Lower leg skin (tissue), 4 donors: ENCODE results near the gene TMEM163. TPM values are rescaled to one million over a fixed set of nuclear protein-coding genes. Genes with fewer than 3 reads are reported as not detected.
"Not testable (repeated sequence)": the region's sequence is repeated elsewhere in the genome, so short reads cannot be mapped to it uniquely, and the experiment has no call there.

ENCODE experiments used
- DNase-seq, 2 donors: peaks; one replicate each; pipeline ENCODE4 v3.0.0-alpha.2; 2019; ENCODE audit warnings: low spot score in 2 of 2
- H3K4me3 ChIP-seq: fragments of 200-600 bp; sonication (generic); 2 replicates; pipeline ENCODE4 v1.5.1; 2017; ENCODE audit warnings: mild to moderate bottlenecking, low read depth; ENCODE audit not compliant: poor library complexity, severe bottlenecking
- POLR2A ChIP-seq, 2 donors: fragments of 450-650 bp; IDR thresholded peaks; one replicate each; pipeline ENCODE4 v1.6.1; 2016 to 2017; ENCODE audit warnings: antibody characterized with exemption in 2 of 2, mild to moderate bottlenecking in 1 of 2, moderate library complexity in 1 of 2
- WGBS, 2 donors: methylation state at CpG; one replicate each; pipeline ENCODE4 v1.1.5; 2018; 5-methylcytosine and 5-hydroxymethylcytosine counted together
- intact Hi-C: fragments of 100-400 bp; cut with DNase I; formaldehyde crosslinking; loops from one replicate; pipeline ENCODE4 v1.15.0; 2023; ENCODE audit warnings: low total_unique reads
- total RNA-seq, 4 donors: library from RNA; depleted of rRNA; stranded (reverse); fragments of >200 nt; gene quantifications; one replicate each; pipeline ENCODE4 v1.1.0, GENCODE V29; 2016
- TF ChIP-seq, protein P1 (sequence below), 3 donors: fragments of 450-650 bp; IDR thresholded peaks; one replicate each; pipeline ENCODE4 v1.5.1; 2016; ENCODE audit warnings: antibody characterized with exemption in 3 of 3, mild to moderate bottlenecking in 3 of 3, moderate library complexity in 2 of 3

Gene TMEM163
- total RNA-seq, 4 donors from 2014 or later = 0.19 to 0.46 TPM; not detected in 2

DNA sequence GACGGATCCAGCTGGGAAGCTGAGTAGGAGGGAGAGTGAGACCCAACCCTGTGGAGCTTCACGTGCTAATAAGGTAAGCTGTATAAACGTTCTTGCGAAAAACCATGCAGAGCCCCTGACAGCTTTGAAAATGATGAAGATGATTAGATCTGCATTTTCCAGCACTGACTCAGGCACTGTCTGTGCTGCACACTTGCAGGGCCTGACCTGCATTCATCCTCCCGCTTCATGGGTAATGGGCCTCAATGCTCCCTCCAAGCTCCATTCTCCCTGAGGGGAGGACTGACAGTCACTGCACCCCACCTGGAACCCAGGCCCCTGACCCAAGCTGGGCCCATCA is 205.4 kb downstream of the TMEM163 start:
- intact Hi-C loops = no loop called here
- peak in 1 of 2 donors; percentile 59 for DNase-seq
- WGBS, 2 donors = 62 to 81% methylated on average over 5 of the region's 5 CpGs
- no peak for TF ChIP-seq POLR2A (IDR thresholded peaks at IDR 0.05)
- TF ChIP-seq, protein P1, sequence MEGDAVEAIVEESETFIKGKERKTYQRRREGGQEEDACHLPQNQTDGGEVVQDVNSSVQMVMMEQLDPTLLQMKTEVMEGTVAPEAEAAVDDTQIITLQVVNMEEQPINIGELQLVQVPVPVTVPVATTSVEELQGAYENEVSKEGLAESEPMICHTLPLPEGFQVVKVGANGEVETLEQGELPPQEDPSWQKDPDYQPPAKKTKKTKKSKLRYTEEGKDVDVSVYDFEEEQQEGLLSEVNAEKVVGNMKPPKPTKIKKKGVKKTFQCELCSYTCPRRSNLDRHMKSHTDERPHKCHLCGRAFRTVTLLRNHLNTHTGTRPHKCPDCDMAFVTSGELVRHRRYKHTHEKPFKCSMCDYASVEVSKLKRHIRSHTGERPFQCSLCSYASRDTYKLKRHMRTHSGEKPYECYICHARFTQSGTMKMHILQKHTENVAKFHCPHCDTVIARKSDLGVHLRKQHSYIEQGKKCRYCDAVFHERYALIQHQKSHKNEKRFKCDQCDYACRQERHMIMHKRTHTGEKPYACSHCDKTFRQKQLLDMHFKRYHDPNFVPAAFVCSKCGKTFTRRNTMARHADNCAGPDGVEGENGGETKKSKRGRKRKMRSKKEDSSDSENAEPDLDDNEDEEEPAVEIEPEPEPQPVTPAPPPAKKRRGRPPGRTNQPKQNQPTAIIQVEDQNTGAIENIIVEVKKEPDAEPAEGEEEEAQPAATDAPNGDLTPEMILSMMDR (IDR thresholded peaks at IDR 0.05) = no peak
- H3K4me3 ChIP-seq = no peak overlapping the region

DNA sequence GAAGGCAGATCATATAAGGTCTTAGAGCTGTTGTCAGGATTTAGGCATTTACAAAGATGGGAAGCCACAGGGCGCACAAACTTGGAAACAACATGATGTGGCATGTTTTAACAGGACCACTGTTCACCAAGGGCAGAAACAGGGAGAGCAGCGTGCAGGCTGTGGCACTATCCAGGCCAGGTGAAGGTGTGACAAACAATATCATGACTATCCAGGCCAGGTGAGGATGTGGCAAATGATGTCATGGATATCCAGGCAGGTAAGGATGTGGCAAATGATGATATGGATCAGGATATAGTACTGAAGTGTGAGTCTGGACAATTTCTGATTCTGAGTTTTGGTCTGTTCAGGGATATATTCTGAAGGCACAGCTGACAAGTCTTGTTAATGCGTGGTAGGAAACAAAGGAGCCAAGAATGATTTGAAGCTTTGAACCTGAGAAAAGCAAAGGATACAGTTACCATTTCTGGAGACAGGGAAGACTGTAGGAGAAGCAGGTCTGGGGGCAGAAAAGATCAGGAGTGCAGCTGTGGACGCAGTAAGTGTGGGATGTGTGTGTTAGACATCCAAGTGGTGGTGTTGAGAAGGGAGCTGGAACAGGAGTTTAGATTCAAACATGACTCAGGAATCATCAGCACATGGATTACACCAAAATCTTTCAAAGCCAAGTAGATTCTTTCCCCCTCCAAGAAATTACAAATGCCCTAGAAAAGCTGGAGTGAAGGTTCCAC is 205.9 kb downstream of the TMEM163 start:
- no peak for TF ChIP-seq POLR2A (IDR thresholded peaks at IDR 0.05)
- TF ChIP-seq, protein P1 (IDR thresholded peaks at IDR 0.05) = no peak
- intact Hi-C loops = no loop called here
- no peak overlapping the region for H3K4me3 ChIP-seq
- peak in 1 of 2 donors; percentile 14 for DNase-seq
- 66 to 68% methylated on average over 4 of the region's 4 CpGs for WGBS, 2 donors

DNA sequence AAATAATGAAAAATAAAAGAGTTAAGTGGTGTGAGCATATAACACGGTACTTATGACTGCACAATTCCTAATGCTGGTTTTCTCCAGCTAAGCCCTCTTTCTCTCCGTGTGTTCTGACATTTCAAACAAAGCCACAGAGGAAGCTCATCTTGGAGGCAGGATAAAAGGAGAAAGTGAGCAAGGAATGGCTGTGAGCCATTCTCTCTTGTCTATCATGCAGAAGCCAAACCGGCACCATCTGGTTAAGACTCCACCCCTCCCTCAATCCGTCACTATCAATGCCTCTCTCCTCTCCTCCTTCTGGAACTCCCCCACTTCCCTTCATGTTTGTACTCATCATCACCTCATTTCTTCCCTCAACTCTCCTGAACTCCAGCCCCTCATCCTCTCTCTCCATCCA is 210.4 kb downstream of the TMEM163 start:
- intact Hi-C loops = no loop called here
- DNase-seq = no peak
- 30 to 32% methylated on average over 4 of the region's 4 CpGs for WGBS, 2 donors
- H3K4me3 ChIP-seq = no peak overlapping the region
- TF ChIP-seq POLR2A (IDR thresholded peaks at IDR 0.05) = no peak
- TF ChIP-seq, protein P1 (IDR thresholded peaks at IDR 0.05) = no peak

DNA sequence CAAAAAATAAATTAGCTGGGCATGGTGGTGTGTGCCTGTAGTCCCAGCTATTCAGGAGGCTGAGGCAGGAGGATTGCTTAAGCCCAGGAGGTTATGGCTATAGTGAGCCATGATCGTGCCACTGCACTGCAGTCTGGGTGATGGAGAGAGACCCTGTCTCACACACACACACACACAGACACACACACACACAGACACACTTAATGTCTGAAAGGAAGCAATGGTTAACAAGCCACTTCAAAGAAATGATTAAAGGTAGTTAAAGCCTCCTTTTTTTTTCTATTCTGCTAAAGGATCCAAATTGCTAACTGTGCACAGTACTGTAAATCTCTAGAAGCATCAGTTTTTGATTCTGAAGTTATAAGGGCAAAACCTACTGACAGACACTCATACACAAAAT is 211.1 kb downstream of the TMEM163 start:
- WGBS, 2 donors = 82 to 91% methylated on average over 1 of the region's 1 CpG
- intact Hi-C loops = no loop called here
- no peak overlapping the region for H3K4me3 ChIP-seq
- TF ChIP-seq, protein P1 (IDR thresholded peaks at IDR 0.05) = no peak
- TF ChIP-seq POLR2A (IDR thresholded peaks at IDR 0.05) = no peak
- DNase-seq = no peak

DNA sequence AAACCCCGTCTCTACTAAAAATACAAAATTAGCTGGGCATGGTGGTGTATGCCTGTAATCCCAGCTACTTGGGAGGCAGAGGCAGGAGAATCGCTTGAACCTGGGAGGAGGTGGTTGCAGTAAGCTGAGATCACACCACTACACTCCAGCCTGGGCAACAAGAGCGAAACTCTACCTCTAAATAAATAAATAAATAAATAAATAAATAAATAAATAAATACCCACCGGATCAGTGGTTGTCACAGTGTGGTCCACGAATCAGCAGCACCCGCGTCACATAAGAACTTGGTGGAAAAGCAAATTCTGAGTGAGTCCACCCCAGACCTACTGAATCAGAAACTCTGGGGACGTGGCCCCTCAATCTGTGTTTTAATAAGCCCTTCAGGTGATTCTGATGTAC is 211.6 kb downstream of the TMEM163 start:
- H3K4me3 ChIP-seq, DNase-seq, intact Hi-C loops: not testable (repeated sequence)
- WGBS, 2 donors = 81 to 88% methylated on average over 8 of the region's 8 CpGs

DNA sequence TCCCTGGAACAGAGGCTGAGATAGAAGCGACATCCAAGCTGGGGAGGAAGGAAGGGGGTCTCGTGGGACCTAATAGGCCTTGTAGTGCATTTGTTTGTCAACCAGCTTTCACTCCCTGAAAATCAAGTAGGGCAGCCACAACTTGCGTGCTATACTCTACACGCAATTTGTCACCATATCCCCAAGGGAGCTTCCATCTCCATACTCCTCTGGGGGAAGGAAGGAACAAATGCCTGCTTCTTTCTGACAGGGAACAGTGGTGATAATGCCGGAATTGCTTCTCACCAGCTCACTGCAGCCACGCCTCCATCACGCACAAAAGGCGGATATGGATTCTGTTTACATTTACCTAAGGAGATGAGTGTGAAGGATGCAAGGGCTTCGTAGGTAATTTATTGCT is 213.4 kb downstream of the TMEM163 start:
- TF ChIP-seq, protein P1 (IDR thresholded peaks at IDR 0.05) = no peak
- no peak for TF ChIP-seq POLR2A (IDR thresholded peaks at IDR 0.05)
- H3K4me3 ChIP-seq = no peak overlapping the region
- WGBS, 2 donors = 70 to 75% methylated on average over 9 of the region's 9 CpGs
- DNase-seq = peak in 1 of 2 donors; percentile 40
- intact Hi-C loops = no loop called here
